ENCODE measurements around the gene POC1A.
A peak's percentile ranks its signal among the peaks of the same experiment; 100 is the strongest.

The POC1A gene

DNA sequence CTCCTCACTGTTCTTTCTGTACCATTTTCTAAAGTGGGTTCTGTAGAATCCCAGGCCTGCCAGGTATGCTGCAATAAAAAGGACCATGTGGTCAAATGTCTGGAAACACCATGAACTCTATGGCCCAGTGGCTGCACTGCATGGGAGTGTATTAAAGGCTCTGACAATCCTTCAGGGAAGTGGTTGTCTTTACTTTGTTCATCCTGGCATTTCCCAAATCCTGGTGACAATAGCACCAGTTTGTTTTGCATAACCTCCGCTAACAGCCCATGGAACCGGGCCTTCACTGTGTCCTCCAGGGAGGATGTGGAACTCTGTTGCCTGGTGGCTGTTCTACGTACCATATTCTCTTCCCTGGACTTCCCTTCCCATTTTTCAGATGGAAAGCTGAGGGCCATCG, 86.7 kb downstream of the POC1A start:
- POLR2A ChIA-PET = interaction anchor here (0.7 to 1.2 kb wide), 3 partner anchors 15 to 20 kb away, joined by 3 to 5 read pairs (median 4); no protein-coding TSS in a partner anchor
- CTCF ChIA-PET = interaction anchor here (0.7 to 2.3 kb wide), 8 partner anchors 9 to 67 kb away, joined by 3 to 11 read pairs (median 4); partner anchors contain the start of gene DUSP7
- TF ChIP-seq, protein P1, sequence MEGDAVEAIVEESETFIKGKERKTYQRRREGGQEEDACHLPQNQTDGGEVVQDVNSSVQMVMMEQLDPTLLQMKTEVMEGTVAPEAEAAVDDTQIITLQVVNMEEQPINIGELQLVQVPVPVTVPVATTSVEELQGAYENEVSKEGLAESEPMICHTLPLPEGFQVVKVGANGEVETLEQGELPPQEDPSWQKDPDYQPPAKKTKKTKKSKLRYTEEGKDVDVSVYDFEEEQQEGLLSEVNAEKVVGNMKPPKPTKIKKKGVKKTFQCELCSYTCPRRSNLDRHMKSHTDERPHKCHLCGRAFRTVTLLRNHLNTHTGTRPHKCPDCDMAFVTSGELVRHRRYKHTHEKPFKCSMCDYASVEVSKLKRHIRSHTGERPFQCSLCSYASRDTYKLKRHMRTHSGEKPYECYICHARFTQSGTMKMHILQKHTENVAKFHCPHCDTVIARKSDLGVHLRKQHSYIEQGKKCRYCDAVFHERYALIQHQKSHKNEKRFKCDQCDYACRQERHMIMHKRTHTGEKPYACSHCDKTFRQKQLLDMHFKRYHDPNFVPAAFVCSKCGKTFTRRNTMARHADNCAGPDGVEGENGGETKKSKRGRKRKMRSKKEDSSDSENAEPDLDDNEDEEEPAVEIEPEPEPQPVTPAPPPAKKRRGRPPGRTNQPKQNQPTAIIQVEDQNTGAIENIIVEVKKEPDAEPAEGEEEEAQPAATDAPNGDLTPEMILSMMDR (IDR thresholded peaks at IDR 0.05; ENCODE audit: insufficient read depth, low read length, missing control alignments) = no peak

DNA sequence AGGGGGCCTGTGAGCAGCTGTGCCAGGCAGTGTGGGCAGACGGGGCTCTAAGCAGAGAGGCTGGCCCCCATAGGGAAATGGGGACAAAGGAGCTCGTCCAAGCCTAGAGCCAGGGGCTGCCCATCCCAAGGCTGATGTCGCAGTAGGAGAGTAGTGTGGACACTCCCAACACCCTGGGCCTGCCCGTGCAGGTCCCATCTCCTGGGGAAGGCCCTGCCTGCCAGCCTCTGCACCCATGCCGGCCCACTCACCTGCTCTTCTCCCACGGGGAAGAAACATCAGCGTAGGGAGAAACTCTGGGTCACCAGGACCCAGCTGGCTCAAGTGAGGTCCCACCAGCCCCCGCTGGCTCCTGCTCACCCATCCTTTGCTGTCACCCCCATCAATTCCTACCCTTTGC, 87.2 kb downstream of the POC1A start:
- POLR2A ChIA-PET = interaction anchor here (1.2 kb wide), 1 partner anchor 14 kb away, joined by 4 read pairs; no protein-coding TSS in a partner anchor
- H3K4me3 ChIP-seq (ENCODE audit: low read depth, low read length) = no peak overlapping the region
- CTCF ChIA-PET = interaction anchor here (0.7 to 2.3 kb wide), 6 partner anchors 9 to 66 kb away, joined by 3 to 11 read pairs (median 4); partner anchors contain the start of gene DUSP7
- TF ChIP-seq, protein P1 (IDR thresholded peaks at IDR 0.05; ENCODE audit: insufficient read depth, low read length, missing control alignments) = no peak
- no peak for DNase-seq (ENCODE audit: low read depth, low spot score)

More for the DNA sequence above, 86.7 kb downstream of the POC1A start:
- no peak overlapping the region for H3K4me3 ChIP-seq (ENCODE audit: low read depth, low read length)
- DNase-seq (ENCODE audit: low read depth, low spot score) = no peak

DNA sequence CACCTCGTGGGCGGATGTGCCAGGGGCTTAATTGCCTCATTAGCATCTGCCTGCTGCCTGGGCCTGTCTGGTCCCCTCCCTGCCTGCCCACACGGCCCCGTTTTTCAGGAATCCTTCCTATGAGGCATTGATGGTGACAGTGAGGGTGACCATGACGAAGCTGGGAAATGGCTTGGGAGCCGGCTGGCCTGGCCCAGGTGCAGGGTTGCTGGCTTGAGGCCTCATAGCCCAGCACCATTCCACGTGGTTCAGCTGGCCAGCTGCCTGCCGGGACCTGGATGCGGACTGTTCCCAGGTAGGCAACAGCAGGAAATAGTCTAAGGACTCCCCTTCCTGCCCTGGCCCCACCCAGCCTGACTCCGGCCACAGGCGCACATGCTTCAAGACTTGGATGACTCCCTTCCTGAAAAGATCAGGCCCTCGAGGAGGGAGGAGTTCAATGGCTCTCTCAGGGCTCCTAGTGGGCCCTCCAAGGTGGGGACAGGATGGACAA, 88.9 kb downstream of the POC1A start:
- TF ChIP-seq, protein P1 (IDR thresholded peaks at IDR 0.05; ENCODE audit: insufficient read depth, low read length, missing control alignments) = no peak
- no peak for DNase-seq (ENCODE audit: low read depth, low spot score)
- H3K4me3 ChIP-seq (ENCODE audit: low read depth, low read length) = no peak overlapping the region
- POLR2A ChIA-PET = no interaction called here
- CTCF ChIA-PET = interaction anchor here (1.1 to 1.3 kb wide), 2 partner anchors 8 to 61 kb away, joined by 3 read pairs; no protein-coding TSS in a partner anchor

DNA sequence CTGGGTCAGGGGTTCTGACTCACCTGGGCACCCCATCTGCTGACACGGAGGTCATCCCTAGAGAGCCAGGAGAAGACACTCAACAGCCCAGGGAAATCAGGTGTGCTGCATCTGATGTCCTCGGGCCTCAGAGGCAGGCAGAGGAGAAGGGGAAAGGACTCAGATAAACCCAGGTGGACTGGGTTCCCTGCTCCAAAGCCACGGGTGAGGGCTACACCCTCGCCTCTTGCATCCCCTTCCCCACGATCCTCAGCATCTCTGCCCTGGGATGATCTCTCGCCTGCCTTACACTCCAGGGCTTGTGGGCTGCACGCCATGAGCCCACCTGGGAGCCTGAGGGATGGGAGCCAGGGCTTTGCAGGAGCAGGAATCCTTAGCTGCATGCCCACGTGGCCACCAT, 89.7 kb downstream of the POC1A start:
- no peak for DNase-seq (ENCODE audit: low read depth, low spot score)
- TF ChIP-seq, protein P1 (IDR thresholded peaks at IDR 0.05; ENCODE audit: insufficient read depth, low read length, missing control alignments) = no peak
- CTCF ChIA-PET = no interaction called here
- H3K4me3 ChIP-seq (ENCODE audit: low read depth, low read length) = no peak overlapping the region
- POLR2A ChIA-PET = no interaction called here

DNA sequence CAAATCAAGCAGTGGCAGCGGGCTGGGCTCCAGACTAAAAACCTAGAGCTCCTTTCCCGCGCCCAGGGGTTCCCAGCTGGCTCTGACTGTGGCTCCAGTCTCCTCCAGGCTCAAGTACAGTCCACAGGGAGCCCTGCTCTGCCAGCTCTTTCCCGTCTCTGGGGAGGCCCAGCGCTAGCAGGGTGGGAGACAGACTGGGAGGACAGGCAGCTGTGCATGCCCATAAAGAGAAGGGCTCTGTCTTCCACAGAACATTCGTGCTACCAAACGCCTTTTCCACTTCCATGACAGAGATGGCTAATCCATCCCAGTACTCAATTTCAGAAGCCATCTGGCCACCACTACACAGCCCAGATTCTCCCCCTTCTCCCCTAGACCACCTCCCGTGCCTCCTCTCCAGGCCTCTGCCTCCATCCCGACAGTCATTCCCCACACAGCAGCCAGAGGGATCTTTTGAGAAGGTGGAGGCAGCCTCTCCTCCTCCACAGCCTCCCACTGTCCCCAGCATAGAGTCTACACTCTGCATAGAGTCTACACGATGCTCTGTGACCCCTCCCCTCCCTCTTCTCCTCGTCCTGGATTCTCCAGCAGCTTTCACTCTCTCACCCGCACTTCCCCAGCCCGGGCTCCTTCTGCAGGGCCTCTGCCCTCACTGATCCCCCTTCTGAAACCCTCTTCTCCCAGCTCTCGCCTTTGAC, 91.0 kb downstream of the POC1A start:
- no peak for DNase-seq (ENCODE audit: low read depth, low spot score)
- TF ChIP-seq, protein P1 (IDR thresholded peaks at IDR 0.05; ENCODE audit: insufficient read depth, low read length, missing control alignments) = no peak
- no peak overlapping the region for H3K4me3 ChIP-seq (ENCODE audit: low read depth, low read length)
- CTCF ChIA-PET = interaction anchor here (0.8 to 3.2 kb wide), 5 partner anchors 9 to 64 kb away, joined by 3 to 15 read pairs (median 4); no protein-coding TSS in a partner anchor
- POLR2A ChIA-PET = no interaction called here

DNA sequence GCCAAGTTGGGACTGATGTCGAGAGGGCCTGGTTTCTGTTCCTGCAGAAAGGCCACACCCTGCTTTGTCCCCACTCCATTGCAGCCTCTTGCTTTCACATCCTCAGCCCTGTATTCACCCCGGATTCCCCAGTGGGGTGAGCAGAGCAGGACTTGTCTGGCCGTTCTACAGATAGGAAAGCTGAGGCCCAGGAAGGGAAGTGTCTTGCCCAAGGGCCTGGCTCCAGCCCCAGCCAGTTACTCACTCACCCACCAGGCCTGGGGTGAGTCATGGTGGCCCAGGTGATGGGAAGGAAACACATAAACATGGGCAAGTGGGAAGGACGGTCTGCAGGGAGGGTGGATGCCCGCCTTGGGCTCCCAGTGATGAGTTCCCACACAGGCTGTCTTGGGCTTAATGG, 91.7 kb downstream of the POC1A start:
- TF ChIP-seq, protein P1 (IDR thresholded peaks at IDR 0.05; ENCODE audit: insufficient read depth, low read length, missing control alignments) = no peak
- H3K4me3 ChIP-seq (ENCODE audit: low read depth, low read length) = no peak overlapping the region
- ChIA-PET POLR2A (no interaction called here), CTCF (interaction anchor here (0.8 to 3.2 kb wide), 5 partner anchors 9 to 64 kb away, joined by 3 to 15 read pairs (median 4); no protein-coding TSS in a partner anchor)
- peak; percentile 56 for DNase-seq (ENCODE audit: low read depth, low spot score)
